Measurements from ENCODE around the gene ZC3H15. TPM values are rescaled to one million over a fixed set of nuclear protein-coding genes. Genes with fewer than 3 reads are reported as not detected.
"Not testable (repeated sequence)": the region's sequence is repeated elsewhere in the genome, so short reads cannot be mapped to it uniquely, and the experiment has no call there.

Gene ZC3H15
- total RNA-seq, 8 experiments from 2014 or later = 76.2 to 93.0 (median 86.1) TPM

DNA sequence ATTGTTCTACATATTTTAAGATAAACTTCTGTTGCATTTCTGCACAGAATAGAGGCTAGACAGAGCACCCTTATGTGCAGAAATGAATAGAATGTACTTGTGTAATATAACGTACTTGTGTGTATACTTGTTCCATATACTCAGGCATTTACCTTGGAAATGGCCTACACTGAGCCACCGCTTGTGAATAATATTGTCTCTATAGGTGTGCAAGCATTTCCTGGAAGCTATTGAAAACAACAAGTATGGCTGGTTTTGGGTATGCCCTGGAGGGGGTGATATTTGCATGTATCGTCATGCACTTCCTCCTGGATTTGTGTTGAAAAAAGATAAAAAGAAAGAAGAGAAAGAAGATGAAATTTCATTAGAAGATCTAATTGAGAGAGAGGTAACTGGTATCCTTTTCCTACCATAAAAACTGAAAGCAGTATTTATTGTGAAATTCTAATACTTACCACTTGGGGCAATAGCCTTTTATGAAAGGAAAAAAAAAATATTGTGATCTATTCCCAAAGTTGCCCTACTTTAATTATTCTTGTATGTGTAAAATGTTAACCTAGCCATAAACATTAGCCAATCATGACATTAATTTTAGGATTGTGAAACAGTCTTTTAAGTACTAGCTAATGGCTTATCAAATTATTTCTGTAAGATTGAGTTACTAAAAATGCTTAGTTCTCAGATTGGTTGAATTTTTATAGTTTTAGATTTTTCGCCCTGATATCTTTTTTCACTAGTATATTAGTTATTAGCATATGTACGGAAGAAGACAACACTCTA, 18.0 kb downstream of the ZC3H15 start:
- in situ Hi-C loops (cut with MboI; ENCODE audit: low pct_unique_long_range_greater_than_20kb in 2 of 9, low sequenced_read_pairs in 9 of 9, unreplicated experiment in 9 of 9) = loop anchor here in 5 of 9 experiments (10.0 to 25.0 kb wide), 2 partner anchors 133 to 141 kb away; no protein-coding TSS in a partner anchor
- H3K4me3 ChIP-seq = no peak overlapping the region
- no peaks in the 10 kb centered on the region for H3K4me1 ChIP-seq (replicated peaks in 1 of 2)
- 40 to 100% (median 82%) methylated on average over 2 to 5 of the region's 5 CpGs for WGBS, 10 experiments
- H3K27ac ChIP-seq = no peak overlapping the region
- ATAC-seq (replicated peaks in 6 of 8) = peak in 3 of 8 experiments; percentile 17 to 53 (median 40)

DNA sequence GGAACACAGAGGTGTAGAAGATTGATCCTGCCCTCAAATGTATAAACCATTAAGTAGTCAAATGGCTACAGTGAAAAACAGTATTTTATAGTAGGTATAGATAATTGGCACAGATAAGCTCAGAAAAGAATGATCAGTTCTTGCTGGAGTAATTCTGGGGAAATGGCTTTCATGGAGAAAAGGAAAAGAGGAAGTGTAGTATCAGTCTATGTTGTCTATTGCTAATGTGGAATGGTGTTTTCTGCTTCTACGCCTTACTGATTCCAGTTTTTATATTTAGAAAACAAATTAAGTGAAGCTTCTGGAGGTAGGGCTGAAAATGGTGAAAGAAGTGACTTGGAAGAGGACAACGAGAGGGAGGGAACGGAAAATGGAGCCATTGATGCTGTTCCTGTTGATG, 22.2 kb downstream of the ZC3H15 start:
- no peak overlapping the region for H3K27ac ChIP-seq
- H3K4me1 ChIP-seq (replicated peaks in 1 of 2) = no peaks in the 10 kb centered on the region
- H3K4me3 ChIP-seq = no peak overlapping the region
- in situ Hi-C loops (cut with MboI; ENCODE audit: low pct_unique_long_range_greater_than_20kb in 2 of 9, low sequenced_read_pairs in 9 of 9, unreplicated experiment in 9 of 9) = loop anchor here in 5 of 9 experiments (10.0 to 25.0 kb wide), 2 partner anchors 129 to 137 kb away; no protein-coding TSS in a partner anchor
- ATAC-seq (replicated peaks in 6 of 8) = no peak
- 56 to 100% (median 96%) methylated on average over 1 to 3 of the region's 3 CpGs for WGBS, 10 experiments

DNA sequence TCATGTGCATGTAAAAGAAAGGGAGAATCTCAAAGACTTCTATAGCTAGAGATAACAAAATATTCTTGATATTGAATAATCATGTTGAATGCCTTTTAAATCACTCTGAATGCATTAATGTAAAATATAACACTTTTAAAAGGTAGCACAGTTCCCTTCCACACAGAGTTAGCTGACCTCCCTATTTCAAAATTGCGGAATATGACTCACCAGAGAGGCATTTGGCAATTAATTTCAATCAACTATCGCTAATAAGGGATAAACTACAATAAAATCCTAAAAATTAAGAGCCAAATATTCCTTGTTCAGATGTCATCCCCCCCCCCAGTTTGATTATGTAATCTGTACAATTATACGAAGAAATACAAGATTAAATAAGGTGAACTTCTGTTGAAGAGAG, 29.3 kb downstream of the ZC3H15 start:
- H3K4me3 ChIP-seq = no peak overlapping the region
- in situ Hi-C loops (cut with MboI; ENCODE audit: low pct_unique_long_range_greater_than_20kb in 2 of 9, low sequenced_read_pairs in 9 of 9, unreplicated experiment in 9 of 9) = loop anchor here in 4 of 9 experiments (25.0 kb wide), 1 partner anchor 122 kb away; no protein-coding TSS in a partner anchor
- ATAC-seq (replicated peaks in 6 of 8) = peak in 1 of 8 experiments; percentile 21
- no peaks in the 10 kb centered on the region for H3K4me1 ChIP-seq (replicated peaks in 1 of 2)
- H3K27ac ChIP-seq = no peak overlapping the region
- 58 to 100% (median 89%) methylated on average over 1 to 3 of the region's 3 CpGs; no CpG with 5 or more reads in 1 of the 10 experiments for WGBS, 10 experiments

DNA sequence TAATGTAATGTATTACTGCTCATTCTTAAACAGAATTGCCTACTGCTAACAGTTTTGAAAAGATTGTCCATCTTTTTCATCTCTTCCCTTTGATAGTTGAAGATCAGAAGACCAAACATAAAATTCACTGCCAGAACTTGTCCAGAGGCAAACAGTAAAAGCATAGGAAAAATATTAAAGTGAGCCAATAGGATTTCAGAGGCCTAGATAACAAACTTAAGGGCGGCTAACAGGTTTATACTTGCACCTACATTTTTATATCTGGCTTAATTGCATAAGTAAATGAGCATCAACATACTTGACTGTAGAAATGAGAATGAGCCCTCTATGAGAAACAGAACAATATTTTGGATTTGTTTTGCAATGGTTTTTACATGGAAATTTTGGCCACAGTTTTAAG, 30.3 kb downstream of the ZC3H15 start:
- Histone ChIP-seq H3K4me3 (no peak overlapping the region), H3K4me1 (replicated peaks in 1 of 2) (no peaks in the 10 kb centered on the region), H3K27ac (no peak overlapping the region)
- no peak for ATAC-seq (replicated peaks in 6 of 8)
- in situ Hi-C loops (cut with MboI; ENCODE audit: low pct_unique_long_range_greater_than_20kb in 2 of 9, low sequenced_read_pairs in 9 of 9, unreplicated experiment in 9 of 9) = loop anchor here in 4 of 9 experiments (25.0 kb wide), 1 partner anchor 121 kb away; no protein-coding TSS in a partner anchor
- 92 to 100% (median 100%) methylated on average over 1 of the region's 1 CpG; no CpG with 5 or more reads in 2 of the 10 experiments for WGBS, 10 experiments

DNA sequence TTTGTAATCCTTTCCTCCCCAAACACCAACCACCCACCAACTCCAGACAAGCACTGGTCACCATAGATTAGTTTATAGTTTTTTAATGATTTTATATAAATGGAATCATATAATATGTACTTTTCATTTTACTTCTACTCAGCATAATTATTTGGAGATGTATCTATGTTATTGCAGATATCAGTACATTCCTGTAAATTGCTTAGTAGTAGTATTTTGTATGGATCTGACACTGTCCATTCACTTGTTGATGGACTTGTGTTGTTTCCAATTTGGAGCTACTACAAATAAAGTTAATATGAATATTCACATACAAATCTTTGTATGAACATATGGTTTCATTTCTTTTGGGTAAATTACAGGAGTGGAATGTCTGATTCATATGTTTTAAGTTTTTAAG, 31.0 kb downstream of the ZC3H15 start:
- H3K27ac ChIP-seq = no peak overlapping the region
- H3K4me1 ChIP-seq (replicated peaks in 1 of 2) = no peaks in the 10 kb centered on the region
- in situ Hi-C loops (cut with MboI; ENCODE audit: low pct_unique_long_range_greater_than_20kb in 2 of 9, low sequenced_read_pairs in 9 of 9, unreplicated experiment in 9 of 9) = loop anchor here in 4 of 9 experiments (25.0 kb wide), 1 partner anchor 120 kb away; no protein-coding TSS in a partner anchor
- no peak overlapping the region for H3K4me3 ChIP-seq
- no peak for ATAC-seq (replicated peaks in 6 of 8)

DNA sequence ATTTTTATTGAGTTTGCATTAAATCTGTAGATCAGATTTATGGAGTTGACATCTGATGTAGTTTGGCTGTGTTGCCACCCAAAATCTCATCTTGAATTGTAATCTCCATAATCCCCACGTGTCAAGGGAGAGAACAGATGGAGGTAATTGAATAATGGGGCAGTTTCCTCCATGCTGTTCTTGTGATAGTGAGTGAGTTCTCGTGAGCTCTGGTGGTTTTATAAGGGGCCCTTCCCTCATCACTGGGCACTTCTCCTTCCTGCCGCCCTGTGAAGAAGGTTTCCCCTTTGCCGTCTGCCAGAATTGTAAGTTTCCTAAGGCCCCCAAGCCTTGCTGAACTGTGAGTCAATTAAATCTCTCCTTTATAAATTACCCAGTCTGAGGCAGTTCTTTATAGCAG, 32.2 kb downstream of the ZC3H15 start:
- Histone ChIP-seq H3K4me3 (no peak overlapping the region), H3K4me1 (replicated peaks in 1 of 2) (no peaks in the 10 kb centered on the region), H3K27ac (no peak overlapping the region)
- WGBS, 10 experiments = 70 to 90% (median 77%) methylated on average over 2 to 4 of the region's 4 CpGs; no CpG with 5 or more reads in 4 of the 10 experiments
- ATAC-seq (replicated peaks in 6 of 8) = no peak
- in situ Hi-C loops (cut with MboI; ENCODE audit: low pct_unique_long_range_greater_than_20kb in 2 of 9, low sequenced_read_pairs in 9 of 9, unreplicated experiment in 9 of 9) = loop anchor here in 4 of 9 experiments (25.0 kb wide), 1 partner anchor 119 kb away; no protein-coding TSS in a partner anchor

- peak in 3 of 8 experiments; percentile 16 to 73 (median 44) for ATAC-seq (replicated peaks in 6 of 8)
- H3K27ac ChIP-seq = no peak overlapping the region
- no peaks in the 10 kb centered on the region for H3K4me1 ChIP-seq (replicated peaks in 1 of 2)
- 50 to 100% (median 90%) methylated on average over 2 to 3 of the region's 3 CpGs; no CpG with 5 or more reads in 1 of the 10 experiments for WGBS, 10 experiments
- no peak overlapping the region for H3K4me3 ChIP-seq
- in situ Hi-C loops (cut with MboI; ENCODE audit: low pct_unique_long_range_greater_than_20kb in 2 of 9, low sequenced_read_pairs in 9 of 9, unreplicated experiment in 9 of 9) = loop anchor here in 4 of 9 experiments (25.0 kb wide), 1 partner anchor 118 kb away; no protein-coding TSS in a partner anchor
These were observed 32.9 kb downstream of the ZC3H15 start for GRCh38 chr2:186518945-186519344.

DNA sequence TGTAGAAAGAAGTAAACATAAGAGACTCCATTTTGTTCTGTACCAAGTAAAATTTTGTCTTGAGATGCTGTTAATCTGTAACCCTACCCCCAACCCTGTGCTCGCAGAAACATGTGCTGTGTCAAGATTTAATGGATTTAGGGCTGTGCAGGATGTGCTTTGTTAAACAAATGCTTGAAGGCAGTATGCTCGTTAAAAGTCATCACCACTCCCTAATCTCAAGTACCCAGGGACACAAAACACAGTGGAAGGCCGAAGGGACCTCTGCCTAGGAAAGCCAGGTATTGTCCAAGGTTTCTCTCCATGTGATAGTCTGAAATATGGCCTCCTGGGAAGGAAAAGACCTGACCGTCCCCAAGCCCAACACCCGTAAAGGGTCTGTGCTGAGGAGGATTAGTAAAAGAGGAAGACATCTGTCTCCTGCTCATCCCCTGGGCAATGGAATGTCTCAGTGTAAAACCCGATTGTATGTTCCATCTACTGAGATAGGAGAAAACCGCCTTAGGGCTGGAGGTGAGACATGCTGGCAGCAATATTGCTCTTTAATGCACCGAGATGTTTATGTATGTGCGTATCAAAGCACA, 35.6 kb downstream of the ZC3H15 start:
- 66 to 100% (median 85%) methylated on average over 1 to 8 of the region's 9 CpGs; no CpG with 5 or more reads in 1 of the 10 experiments for WGBS, 10 experiments
- H3K27ac ChIP-seq; ATAC-seq (replicated peaks in 6 of 8); H3K4me1 ChIP-seq (replicated peaks in 1 of 2); H3K4me3 ChIP-seq: not testable (repeated sequence)
- in situ Hi-C loops (cut with MboI; ENCODE audit: low pct_unique_long_range_greater_than_20kb in 2 of 9, low sequenced_read_pairs in 9 of 9, unreplicated experiment in 9 of 9) = loop anchor here in 4 of 9 experiments (25.0 kb wide), 1 partner anchor 116 kb away; no protein-coding TSS in a partner anchor

- no peak overlapping the region for H3K4me3 ChIP-seq
- WGBS, 10 experiments = 69 to 100% (median 88%) methylated on average over 1 to 2 of the region's 2 CpGs
- no peak for ATAC-seq (replicated peaks in 6 of 8)
- in situ Hi-C loops (cut with MboI; ENCODE audit: low pct_unique_long_range_greater_than_20kb in 2 of 9, low sequenced_read_pairs in 9 of 9, unreplicated experiment in 9 of 9) = loop anchor here in 4 of 9 experiments (25.0 kb wide), 1 partner anchor 115 kb away; no protein-coding TSS in a partner anchor
- no peaks in the 10 kb centered on the region for H3K4me1 ChIP-seq (replicated peaks in 1 of 2)
- H3K27ac ChIP-seq = no peak overlapping the region
These were observed 36.4 kb downstream of the ZC3H15 start for GRCh38 chr2:186522450-186522849.

- 7 to 100% (median 80%) methylated on average over 1 of the region's 1 CpG; no CpG with 5 or more reads in 2 of the 10 experiments for WGBS, 10 experiments
- no peak overlapping the region for H3K27ac ChIP-seq
- ATAC-seq (replicated peaks in 6 of 8) = peak in 3 of 8 experiments; percentile 28 to 85 (median 41)
- no peaks in the 10 kb centered on the region for H3K4me1 ChIP-seq (replicated peaks in 1 of 2)
- in situ Hi-C loops (cut with MboI; ENCODE audit: low pct_unique_long_range_greater_than_20kb in 2 of 9, low sequenced_read_pairs in 9 of 9, unreplicated experiment in 9 of 9) = loop anchor here in 4 of 9 experiments (25.0 kb wide), 1 partner anchor 114 kb away; no protein-coding TSS in a partner anchor
- no peak overlapping the region for H3K4me3 ChIP-seq
These were observed 37.7 kb downstream of the ZC3H15 start for GRCh38 chr2:186523791-186524190.

- 45 to 100% (median 95%) methylated on average over 1 to 2 of the region's 2 CpGs; no CpG with 5 or more reads in 2 of the 10 experiments for WGBS, 10 experiments
- Histone ChIP-seq H3K27ac (no peak overlapping the region), H3K4me3 (no peak overlapping the region), H3K4me1 (replicated peaks in 1 of 2) (no peaks in the 10 kb centered on the region)
- ATAC-seq (replicated peaks in 6 of 8) = no peak
- in situ Hi-C loops (cut with MboI; ENCODE audit: low pct_unique_long_range_greater_than_20kb in 2 of 9, low sequenced_read_pairs in 9 of 9, unreplicated experiment in 9 of 9) = no loop called here
These were observed 40.2 kb downstream of the ZC3H15 start for GRCh38 chr2:186526281-186526680.

- Histone ChIP-seq H3K4me3 (no peak overlapping the region), H3K4me1 (replicated peaks in 1 of 2) (peaks cover 0 to 9% of the 10 kb centered on the region in 2 donors), H3K27ac (no peak overlapping the region)
- ATAC-seq (replicated peaks in 6 of 8) = no peak
- 60 to 100% (median 98%) methylated on average over 1 to 3 of the region's 3 CpGs for WGBS, 10 experiments
- in situ Hi-C loops (cut with MboI; ENCODE audit: low pct_unique_long_range_greater_than_20kb in 2 of 9, low sequenced_read_pairs in 9 of 9, unreplicated experiment in 9 of 9) = no loop called here
These were observed 44.3 kb downstream of the ZC3H15 start for GRCh38 chr2:186530314-186530713.

DNA sequence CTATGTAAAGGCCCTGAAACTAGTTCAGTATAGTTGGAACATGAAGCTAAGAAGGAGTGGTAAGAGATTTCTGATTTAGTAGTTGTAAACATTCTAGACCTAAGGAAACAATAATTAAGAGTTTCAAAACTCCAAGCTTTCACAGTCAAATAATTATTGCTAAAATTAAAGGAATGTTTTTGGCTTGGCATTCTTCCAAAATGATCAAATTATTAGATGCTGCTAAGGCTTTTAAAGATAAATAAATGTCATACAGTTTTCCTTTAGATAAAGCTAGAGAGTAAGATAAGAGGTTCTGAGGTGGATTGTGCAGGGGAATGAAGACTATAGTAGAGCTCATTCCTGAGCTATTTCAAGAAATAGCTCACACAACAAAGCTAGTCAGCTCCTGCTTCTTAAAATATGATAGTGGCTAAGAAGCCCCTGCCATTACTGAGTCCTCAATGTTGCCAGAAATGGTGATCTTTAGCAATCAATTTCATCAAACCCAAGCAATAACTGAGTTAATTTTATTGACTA, 45.3 kb downstream of the ZC3H15 start:
- Histone ChIP-seq H3K4me1 (replicated peaks in 1 of 2) (peaks cover 0 to 9% of the 10 kb centered on the region in 2 donors), H3K4me3 (no peak overlapping the region), H3K27ac (no peak overlapping the region)
- ATAC-seq (replicated peaks in 6 of 8) = no peak
- in situ Hi-C loops (cut with MboI; ENCODE audit: low pct_unique_long_range_greater_than_20kb in 2 of 9, low sequenced_read_pairs in 9 of 9, unreplicated experiment in 9 of 9) = no loop called here
